CD4-positive, alpha-beta T cell treated with Interleukin-15 for 1 hour (primary cell): ENCODE data around the gene HTT-AS.
"Not testable (repeated sequence)": the region's sequence is repeated elsewhere in the genome, so short reads cannot be mapped to it uniquely, and the experiment has no call there.

ENCODE experiments used
- DNase-seq: peaks from one replicate; pipeline ENCODE4 v3.0.0-alpha.2; 2020

HTT-AS gene

GRCh38 chr4:3074078-3074845 lies at the start of gene HTT-AS, which contains the start of gene HTT:
Gene HTT-AS (minus strand): TSS chr4:3074538.
Gene HTT (plus strand): TSS chr4:3074681. CDS start chr4:3074826, 145 bp downstream.
- DNase-seq: peak; percentile 96

DNA sequence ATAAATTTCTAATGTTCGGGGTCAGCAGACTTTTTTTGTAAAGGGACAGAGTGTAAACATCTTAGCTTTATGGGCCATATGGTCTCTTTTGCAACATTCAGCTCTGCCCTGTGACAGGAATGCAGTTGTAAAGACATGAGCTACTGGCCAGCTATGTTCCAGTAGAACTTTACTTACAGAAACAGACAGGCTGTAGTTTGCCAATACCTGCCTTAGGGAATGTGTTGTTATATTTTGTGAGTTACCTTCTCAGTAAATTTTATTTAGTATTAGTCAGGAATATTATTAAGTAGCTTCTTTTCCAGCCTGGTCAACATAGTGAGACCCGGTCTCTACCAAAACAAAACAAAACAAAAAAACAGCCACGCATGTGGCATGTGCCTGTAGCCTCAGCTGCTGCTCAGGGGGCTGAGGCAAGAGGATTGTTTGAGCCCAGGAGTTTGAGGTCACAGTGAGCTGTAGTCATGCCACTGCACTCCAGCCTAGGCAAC lies 48.9 kb upstream of the HTT-AS start:
- no peak for DNase-seq

GRCh38 chr4:3122081-3122563 lies 47.8 kb upstream of the HTT-AS start:
- DNase-seq: no peak

- no peak for DNase-seq
Measured at GRCh38 chr4:3121596-3121995, 47.3 kb upstream of the HTT-AS start.

DNA sequence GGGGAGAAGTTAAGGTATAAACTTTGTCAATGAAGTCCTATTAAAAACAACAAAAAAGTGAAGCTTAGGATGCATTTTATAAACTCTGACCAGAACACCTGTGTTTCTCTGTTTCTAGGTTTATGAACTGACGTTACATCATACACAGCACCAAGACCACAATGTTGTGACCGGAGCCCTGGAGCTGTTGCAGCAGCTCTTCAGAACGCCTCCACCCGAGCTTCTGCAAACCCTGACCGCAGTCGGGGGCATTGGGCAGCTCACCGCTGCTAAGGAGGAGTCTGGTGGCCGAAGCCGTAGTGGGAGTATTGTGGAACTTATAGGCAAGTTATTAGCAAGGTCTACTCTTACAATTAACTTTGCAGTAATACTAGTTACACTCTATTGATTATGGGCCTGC lies 46.8 kb upstream of the HTT-AS start:
- DNase-seq: no peak

DNA sequence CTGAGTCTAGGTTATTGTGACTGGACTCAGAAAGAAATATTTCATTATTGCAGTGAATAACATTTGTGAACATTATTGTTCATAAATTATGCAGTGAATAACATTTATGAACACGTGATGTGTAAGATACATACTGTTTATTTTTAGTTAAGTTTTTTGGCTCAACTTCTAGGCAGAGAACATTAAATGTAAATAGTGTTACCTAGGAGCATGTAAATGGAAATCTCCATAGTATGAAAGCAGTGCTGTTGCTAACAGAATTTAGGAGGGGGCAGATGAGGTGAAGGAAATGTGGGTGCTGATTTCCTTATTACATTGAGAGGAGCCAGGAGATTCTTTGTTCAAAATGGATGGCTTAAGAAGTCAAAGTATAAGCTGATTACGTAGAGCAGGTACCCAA lies 45.1 kb upstream of the HTT-AS start:
- no peak for DNase-seq

- DNase-seq: no peak
Measured at GRCh38 chr4:3118312-3118711, 44.0 kb upstream of the HTT-AS start.

GRCh38 chr4:3116955-3117354 lies 42.6 kb upstream of the HTT-AS start:
- DNase-seq: no peak

DNA sequence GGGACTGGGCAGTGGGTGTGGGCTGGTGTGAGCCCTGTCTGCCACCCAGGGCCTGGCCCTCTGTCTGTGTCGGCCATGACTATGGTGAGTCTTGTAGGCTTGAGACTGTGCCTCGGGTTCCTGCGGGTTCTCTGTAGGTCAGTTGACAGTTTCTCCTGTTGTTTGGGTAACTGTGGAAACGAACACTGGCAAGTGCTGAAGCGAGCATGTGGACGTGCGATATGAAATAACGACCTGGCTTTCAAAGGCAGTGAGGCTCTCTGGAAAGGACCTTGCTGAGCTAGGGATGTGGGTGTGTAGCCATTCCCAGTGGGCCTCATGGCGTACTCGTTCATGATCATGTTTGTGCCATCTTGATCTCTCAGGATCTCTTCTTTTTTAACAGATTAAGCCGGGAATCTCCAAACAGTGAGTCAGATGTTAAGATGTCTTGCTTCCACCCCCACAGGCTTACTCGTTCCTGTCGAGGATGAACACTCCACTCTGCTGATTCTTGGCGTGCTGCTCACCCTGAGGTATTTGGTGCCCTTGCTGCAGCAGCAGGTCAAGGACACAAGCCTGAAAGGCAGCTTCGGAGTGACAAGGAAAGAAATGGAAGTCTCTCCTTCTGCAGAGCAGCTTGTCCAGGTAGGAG lies 41.4 kb upstream of the HTT-AS start:
- DNase-seq: no peak

DNA sequence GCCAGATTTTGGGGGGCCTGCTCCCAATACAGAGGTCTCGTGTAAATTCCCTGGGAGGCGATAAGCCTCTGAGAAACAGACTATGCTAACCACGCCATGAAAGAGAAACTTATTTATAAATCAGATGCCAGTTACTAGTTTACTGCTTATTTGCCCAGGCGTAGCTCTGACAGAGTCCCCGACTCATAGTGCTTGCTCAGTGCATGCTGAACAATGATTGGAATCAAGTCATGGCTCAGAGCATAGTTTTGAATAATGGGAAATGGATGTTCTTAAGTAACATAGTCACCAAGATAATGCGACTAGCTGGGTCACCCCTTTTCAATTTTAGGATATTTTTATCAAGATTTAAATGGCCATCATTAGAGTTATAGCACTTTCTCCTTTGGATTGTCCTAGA lies 40.0 kb upstream of the HTT-AS start:
- no peak for DNase-seq

GRCh38 chr4:3112609-3113469 lies 38.5 kb upstream of the HTT-AS start:
- DNase-seq: no peak

GRCh38 chr4:3112201-3112600 lies 37.9 kb upstream of the HTT-AS start:
- no peak for DNase-seq

DNA sequence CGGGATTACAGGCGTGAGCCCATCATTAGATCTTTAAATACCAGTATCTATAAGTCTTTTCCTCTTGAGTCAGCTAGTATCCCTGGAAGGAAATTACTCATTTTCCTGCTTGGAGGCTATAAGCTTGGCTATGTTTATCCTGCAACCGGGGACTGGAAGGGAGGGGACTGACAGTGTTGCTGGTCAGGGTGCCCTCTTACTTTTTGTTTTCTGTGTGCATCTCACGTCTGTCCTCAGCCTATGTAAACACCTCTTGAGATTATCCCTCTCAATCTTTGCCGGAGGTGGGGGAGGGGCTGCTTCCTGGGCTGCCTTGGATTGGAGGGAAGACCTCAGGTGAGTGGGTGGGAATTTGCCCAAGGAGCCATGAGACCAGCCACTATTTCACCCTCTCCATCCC lies 37.1 kb upstream of the HTT-AS start:
- no peak for DNase-seq

DNA sequence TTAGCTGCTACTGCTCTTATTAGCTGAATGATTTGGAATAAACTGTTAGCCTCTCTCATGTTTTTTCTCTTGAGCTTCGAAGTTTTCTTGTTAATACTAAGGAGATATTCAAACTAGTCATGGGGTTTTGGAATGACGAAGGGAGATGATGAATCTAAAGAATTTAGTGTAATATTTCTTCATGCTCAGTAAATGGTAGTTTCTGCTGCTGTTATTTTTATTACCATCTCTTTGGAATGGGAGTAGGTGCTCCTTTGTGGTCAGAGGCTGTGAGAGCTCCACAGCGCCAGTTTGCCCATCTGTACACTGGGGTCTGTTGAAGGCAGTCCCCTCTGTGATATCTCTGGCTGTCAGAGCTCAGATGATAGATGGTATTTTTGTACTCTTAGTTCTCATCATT lies 33.9 kb upstream of the HTT-AS start:
- no peak for DNase-seq

DNA sequence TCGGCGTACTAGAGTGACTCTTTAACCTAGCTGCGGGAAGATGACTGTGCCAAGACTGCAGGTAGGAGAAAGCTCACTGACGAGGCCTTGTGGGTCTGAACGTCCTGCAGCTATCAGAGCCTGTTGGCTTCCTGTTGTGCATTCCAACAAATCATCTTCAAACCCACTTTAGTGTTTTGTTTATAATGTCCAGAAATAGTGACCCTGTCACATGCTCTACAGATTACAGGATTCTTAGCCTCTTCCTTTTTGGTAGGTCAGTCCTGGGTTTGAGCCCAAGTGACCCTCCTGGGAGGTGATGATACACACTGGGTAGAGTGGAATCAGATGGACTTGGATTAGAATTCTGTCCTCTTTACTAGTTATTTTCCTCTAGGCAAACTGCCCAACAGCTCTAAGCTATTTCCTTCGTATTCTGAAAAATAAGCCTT lies 33.4 kb upstream of the HTT-AS start:
- DNase-seq: no peak

- no peak for DNase-seq
Measured at GRCh38 chr4:3107271-3107670, 32.9 kb upstream of the HTT-AS start.

DNA sequence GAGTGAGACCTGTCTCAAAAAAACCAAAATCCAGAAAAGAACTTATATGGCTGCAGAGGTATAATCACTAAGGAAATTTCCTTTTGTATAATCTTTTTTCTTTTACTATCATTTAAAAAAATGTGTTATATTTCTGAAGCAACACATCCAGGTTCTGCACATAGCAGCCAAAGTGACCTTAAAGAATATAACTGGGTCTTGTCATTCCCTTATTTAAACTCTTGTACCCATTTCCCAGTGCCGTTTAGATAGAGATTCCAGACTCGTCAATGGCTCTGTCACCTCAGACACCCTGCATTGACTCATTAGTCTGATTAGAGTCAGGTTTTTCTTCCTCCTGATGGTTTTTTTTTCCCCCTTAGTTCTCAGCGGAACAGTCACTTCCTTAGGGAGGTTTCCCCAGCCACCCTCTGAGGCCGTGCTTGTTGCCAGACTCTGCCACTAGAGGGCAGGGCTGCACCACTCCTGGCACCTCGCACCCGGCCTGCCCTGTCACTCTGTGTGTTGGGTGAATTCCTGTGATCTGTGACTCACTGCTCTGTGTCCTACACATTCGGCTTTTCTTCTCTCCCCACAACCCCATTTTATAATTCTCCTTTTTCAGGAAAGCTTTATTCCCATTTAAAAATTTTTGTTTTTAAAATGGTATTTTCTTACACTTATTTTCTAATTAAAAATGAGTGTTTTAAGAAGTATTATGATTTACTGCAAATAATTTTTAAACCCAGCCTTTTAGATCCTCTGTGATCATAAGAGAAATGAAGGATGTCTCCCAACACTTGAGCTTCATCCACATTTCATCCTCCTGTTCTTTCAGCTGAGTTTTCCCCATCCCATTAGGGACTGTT lies 32.2 kb upstream of the HTT-AS start:
- DNase-seq: peak; percentile 84

DNA sequence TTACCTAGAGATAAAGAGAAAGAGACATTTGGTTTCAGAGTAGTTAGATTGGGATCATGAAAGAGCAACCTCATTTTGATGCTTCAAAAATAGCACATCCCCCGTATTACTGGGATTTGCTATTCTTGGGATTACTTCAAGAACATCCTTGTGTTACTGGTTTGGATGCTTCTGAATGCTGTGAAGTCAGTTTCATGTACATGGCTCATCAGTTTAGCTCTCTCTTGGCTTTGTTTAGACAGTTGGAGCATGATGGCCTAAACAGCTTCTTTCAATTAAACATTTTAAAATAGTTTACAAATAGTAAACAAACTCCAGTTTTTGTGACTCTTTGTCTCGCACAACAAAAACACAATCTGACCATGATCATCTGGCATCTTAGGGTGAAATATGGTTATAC lies 24.0 kb upstream of the HTT-AS start:
- DNase-seq: no peak

DNA sequence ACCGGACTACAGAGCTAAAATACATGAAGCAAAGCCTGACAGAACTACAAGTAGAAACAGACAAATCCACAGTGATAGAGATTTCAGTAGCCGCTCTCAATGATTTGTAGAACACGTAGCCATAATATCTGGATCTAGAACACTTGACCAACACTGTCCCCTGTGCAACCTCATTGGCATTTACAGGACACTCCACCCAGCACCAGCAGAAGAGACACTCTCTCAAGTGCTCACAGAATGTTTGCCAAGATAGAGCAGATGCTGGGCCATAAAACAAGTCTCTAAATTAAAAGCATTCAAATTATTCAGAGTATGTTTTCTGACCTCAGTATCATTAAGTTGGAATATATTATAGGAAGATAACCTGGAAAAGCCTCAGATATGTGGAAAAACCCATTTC lies 21.9 kb upstream of the HTT-AS start:
- no peak for DNase-seq

DNA sequence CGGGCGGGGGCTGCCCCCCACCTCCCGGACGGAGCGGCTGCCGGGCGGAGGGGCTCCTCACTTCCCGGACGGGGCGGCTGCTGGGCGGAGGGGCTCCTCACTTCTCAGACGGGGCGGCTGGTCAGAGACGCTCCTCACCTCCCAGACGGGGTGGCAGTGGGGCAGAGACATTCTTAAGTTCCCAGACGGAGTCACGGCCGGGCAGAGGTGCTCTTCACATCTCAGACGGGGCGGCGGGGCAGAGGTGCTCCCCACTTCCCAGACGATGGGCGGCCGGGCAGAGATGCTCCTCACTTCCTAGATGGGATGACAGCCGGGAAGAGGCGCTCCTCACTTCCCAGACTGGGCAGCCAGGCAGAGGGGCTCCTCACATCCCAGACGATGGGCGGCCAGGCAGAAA lies 20.4 kb upstream of the HTT-AS start:
- not testable (repeated sequence) for DNase-seq

GRCh38 chr4:3091464-3091863 lies 17.1 kb upstream of the HTT-AS start:
- DNase-seq: no peak

DNA sequence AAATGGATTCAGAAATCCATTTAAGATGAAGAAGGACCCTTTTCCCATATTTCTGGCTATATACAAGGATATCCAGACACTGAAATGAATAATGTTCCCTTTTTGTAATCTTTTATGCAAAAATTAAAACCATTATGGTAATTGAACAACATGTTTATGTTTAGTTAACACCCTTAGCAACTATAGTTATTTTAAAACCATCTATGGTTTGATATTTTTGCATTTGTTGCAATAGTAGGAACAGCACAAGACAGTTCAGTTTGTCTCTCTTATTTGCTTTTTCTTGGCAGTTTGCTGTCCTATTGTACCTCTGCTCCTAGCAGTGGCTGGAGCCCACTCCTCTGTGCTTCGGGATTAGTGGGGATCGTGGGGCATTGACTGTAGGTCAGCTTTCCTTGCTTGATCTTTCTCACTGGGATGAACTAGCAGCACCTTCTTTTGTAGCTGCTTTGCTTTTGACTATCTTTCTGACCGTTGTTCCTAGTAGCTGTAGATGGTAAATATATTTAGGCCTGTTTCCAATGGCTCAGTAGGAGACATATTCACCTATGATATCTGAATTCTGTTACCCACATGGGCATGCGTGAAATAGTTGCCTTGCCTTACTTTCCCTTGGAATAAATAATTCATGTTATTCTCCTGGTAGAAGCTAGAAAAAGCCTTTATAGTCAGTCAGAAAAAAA lies 12.9 kb upstream of the HTT-AS start:
- no peak for DNase-seq
